Activated CD8-positive, alpha-beta memory T cell treated with anti-CD3 and anti-CD28 coated beads, Interleukin-2, amount 50 U/mL, for 24 hours (primary cell): ENCODE data around the gene GAB1.

Experiments used
- DNase-seq: peaks from one replicate; pipeline ENCODE4 v3.0.0-alpha.2; 2020; ENCODE audit errors: extremely low read depth

GAB1 gene

DNA sequence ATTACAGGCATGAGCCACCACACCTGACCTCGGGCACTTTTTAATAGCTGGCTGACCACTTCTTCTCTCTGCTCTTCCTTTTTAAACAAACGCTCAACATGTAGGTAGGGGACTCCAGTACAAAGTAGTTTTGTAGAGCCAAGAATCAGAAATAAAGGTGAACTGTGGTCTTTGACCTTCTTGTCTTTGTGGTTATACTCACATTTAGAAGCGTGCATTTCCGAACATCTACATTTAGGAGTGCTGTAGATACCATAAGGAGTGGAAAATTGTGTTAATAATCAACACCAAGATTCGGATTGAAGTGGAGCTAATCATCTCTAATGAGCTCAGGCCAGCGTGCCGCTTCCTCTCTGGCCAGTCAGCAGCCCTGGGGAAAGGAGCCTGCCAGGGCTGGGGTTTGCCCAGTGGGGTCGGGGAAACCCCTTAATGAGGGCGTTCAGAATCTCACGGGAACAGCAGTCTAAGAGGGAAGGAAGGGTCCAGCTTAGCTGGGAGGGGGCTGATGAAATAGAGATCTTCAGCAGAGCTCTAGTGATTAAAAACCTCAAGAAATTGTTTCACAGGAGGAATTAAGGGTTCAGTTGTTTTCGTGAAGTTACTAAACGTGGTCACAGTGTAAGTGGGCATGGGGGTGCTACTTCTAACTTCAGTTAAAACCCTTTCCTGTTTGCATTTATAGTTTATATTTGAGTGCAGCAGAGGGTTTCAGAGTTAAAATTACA is 81.2 kb downstream of the GAB1 start:
- DNase-seq, result no peak

DNA sequence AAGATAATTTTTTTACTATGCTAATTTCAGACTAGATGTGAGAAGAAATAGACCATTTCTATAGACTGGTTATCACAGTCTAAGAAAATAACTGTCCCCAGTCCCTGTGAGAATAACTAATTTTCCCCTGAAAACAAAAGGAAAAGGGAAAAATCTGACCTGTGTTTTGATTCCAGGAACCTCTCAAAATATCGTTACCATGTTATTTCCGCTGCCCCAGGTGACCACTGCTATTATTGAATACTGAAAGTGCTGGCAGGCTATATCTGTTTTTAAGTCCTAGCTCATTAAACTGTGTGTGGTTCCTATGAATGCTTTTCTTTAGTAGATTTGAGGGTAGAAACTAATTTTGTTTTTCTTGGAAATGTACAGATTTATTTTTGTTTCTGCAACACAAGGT is 83.6 kb downstream of the GAB1 start:
- DNase-seq, result no peak

DNA sequence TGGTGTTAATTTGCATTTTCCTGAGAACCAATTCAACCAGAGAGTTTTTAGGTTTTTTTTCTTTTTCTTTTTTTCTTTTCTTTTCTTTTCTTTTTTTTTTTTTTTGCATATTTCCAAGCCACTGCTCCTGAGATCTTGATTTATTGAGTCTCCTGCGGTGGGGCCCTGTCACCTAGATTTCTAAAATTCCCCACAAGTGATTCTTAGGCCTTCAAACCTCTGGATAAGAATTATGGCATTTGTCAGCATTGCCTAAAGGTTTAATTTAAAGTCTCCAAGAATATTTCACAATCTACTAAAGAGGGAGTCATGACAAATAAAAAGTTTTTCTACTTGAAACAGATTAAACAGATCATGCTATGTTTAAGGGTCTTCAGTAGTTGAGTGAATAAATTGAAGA is 84.9 kb downstream of the GAB1 start:
- DNase-seq, result no peak

DNA sequence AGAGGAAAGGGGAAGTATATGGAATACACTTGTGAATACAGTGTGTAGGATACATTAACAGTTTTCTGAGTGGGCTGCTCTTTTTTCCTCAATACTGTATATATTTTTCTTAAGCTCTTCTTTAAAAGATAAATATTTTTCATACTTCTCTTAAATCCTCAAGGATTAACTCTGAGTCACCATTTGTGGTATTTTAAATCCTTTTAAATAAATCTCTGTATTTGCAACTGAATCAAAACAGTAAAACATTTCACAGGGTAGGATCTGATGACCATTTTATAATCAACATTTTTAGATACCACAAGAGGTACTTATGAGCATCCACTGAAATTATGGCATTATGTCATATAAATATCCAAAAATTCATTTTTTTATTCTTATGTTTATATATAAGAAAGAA is 87.6 kb downstream of the GAB1 start:
- DNase-seq, result no peak

DNA sequence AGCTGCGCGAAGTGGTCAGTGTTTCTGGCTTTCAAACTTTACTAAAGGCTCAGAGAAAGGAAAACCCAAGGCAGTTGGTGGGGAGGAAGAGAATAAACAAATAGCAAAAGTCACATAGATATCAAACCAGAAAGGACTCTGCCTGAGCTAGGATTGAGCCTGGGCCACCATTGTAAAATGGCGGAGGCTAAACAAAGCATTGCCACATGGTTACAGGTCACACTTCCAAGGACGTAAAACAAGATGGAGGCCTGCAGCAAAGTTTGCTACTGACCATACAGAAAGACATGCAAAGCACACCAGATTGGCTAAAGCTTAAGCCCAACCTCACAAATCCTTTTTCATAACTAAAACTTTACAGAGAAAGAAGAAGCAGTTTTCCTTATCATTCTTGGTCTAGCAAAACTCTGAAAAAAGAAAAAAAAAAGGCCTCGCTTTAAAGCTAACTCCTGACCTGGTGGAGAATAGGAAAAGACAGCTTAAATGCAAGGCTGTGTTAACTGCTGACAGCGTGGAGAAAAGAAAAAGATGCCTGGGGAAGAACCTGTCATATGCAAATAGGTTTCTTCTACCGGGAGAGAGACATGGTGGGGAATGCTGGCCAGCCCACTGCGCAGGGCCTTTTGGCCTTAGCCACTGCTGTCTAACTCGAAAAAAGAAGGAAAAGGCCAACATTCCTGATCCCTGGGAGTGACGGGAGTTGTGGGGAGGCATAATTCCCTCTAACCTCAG is 95.0 kb downstream of the GAB1 start:
- no peak for DNase-seq

DNA sequence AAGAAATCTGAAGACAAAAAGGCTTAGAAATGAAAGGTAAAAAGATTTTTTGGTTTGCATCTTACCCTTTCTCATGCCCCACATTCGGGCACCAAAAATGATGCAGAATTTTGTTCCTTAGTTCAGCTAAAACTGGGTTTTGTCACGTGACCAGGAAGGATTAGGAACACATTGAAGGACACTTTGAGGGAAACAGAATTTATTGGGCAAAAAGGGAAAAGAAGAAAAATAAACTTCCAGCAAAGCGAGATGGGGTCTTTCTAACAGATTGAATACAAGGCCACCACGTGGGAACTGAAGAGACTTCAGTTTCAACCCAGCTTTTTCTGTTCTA is 95.5 kb downstream of the GAB1 start:
- no peak for DNase-seq

DNA sequence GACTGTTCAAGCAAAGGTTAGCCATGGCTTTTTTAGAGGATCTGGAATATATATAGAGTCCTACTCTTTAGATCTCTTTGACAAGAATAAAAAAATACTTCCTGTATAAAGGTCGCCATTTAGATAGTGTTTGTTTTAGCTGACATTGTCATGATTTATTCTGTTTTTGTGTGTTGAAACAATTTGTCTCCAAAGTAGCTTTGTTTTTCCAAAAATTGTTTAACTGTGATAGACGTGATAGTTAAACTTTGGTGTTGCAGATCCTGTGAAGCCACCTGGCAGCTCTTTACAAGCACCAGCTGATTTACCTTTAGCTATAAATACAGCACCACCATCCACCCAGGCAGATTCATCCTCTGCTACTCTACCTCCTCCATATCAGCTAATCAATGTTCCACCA is 96.6 kb downstream of the GAB1 start:
- DNase-seq, result no peak

DNA sequence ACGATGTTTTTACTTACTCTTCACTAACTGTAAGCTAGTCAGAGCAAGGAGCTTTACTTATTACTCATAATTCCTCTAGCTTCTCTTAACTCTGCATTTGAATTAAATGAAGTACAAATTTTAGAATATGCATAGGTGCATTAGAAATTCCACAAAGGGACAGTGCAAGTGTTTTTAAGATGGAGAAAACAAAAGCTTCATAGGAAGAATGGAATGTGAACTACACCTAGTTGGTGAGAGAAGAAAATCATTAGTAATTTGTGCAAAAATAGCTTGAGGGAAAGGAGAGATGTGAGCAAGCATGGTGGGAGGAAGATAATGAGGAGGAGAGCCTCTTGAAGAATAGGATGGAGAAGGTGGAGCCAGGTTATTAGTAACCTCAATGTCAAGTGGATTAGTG is 99.3 kb downstream of the GAB1 start:
- no peak for DNase-seq

DNA sequence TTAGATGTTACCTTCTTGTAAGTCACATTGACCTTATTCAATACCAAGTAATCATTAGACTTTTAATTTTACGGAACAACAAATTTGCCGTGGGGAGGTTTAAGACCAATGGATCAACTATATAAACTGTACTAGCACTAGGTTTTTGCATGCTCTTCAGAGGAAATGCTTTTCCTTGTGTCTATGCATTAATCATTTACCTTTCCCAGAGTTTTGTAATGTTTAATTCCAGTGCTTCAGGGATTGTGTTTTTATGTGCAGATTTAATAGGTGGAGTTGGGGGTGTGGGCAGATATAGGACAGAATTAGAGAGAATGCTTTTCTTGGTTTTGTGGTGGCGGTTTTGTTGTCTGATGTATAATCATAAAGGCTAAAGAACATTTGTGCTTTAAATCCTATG is 100.8 kb downstream of the GAB1 start:
- DNase-seq, result no peak

DNA sequence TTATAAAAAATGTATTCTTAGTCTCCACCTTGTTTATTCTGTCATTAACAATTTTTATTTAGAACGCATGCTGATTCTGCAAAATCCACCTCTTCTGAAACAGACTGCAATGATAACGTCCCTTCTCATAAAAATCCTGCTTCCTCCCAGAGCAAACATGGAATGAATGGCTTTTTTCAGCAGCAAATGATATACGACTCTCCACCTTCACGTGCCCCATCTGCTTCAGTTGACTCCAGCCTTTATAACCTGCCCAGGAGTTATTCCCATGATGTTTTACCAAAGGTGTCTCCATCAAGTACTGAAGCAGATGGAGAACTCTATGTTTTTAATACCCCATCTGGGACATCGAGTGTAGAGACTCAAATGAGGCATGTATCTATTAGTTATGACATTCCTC is 101.3 kb downstream of the GAB1 start:
- DNase-seq, result no peak

DNA sequence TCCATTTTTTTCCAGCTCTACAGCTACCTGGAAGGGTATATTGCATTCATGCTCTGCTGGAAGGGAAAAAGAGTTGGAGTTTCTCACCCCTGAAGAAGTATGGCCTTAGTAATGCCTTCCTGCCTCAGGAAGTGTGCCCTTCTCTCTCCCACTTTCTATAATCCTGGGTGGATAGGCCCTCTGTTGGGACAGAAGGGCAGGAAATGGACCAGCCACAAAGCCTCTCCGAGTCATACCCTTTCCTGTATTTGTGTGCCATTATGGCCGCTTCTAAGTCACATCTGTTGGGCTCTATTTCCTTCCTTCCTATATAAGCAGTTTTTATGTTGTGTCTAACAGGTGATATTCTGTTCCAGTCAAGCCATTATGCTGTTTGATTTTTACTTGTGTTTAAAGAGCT is 102.0 kb downstream of the GAB1 start:
- DNase-seq, result no peak

DNA sequence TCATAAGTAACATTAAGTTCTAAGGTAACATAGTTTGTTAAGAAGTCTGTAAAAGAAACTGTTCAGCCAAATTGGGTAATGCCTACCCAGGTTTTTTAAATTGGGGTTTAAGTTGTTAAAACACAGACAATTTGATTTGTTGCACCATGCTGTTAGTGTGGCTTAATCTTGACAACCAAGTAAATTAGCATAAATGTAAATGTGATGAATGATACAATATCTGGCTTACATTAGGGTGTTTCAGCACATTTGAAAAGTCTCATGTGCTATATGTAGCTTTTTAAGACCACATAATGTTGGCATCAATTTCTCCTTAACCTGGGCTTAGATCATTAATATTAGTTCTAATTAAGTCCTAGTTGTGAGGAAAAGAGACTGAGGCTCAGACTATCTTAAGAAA is 104.4 kb downstream of the GAB1 start:
- DNase-seq, result no peak

DNA sequence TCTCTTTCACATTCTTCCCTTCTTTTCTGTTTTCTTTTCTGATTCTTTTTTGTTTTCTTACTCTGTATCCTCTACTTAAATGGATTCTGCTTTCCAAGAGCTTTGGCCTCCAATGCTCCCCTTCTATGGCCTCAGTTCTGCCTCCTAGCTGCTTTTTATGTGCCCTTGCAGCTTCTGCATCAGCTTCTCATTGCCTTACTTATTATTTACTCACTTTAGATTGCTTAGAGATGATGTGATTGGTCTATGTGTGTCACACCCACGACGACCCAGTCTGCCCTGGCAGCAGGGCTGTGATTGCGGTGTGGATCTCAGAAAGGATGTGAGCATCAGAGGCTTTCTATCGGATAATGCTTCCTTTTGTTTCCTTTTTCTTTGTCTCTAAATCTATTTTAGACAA is 105.0 kb downstream of the GAB1 start:
- no peak for DNase-seq

DNA sequence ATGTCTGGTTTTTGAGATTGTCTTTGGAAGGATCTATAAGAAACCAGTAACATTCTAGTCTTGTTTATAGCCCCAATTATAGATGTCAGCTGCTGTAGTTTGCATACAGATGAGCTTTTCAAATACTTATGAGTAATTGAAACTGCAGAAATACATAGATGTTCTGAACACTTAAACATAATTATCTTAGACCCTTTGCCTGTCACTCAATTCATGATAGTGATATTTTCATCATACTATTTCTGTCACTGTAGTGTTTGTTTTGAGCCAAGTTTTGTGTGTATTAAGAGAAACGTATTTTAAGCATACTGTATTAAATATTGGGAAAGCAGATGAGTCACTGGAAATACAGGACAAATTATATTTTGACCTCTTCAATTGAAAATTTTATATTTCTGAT is 107.1 kb downstream of the GAB1 start:
- DNase-seq, result no peak

DNA sequence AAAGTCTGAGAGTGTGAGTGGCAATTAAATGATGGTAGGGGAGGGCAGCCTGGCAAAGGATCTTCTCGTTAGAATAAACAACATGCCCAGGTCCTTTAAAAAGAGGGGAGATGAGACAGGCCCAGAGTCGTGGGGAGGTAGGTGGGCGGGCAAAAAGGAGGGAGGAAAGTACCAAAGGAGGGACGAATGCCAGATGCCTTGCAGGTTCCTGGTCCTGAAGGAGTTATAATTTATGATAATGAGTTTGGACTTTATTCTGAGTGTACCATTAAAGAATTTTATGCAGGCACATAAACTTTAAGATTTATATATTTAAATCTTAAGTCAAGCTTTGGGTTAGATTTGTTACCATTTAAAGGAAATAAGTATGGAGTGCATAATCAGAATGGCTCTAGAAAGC is 114.5 kb downstream of the GAB1 start:
- no peak for DNase-seq

DNA sequence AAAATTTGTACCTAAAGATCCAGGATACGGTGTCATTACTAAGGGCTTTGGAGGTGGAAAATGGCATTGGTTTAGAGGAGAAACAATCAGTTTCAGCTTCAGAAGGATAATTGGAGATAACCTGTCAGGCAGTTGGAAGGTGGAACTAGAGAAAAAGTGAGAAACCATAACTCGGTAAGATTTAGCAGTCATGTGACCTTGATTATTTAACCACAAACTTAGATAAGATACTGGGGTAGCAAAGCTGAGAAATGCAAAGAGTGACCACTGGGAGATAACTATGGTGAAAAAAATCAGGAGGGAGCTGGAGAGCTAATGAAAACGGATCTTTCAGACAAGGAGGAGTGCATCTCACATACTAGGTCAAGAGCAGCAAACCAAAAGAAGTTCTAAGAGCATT is 118.5 kb downstream of the GAB1 start:
- DNase-seq, result no peak

DNA sequence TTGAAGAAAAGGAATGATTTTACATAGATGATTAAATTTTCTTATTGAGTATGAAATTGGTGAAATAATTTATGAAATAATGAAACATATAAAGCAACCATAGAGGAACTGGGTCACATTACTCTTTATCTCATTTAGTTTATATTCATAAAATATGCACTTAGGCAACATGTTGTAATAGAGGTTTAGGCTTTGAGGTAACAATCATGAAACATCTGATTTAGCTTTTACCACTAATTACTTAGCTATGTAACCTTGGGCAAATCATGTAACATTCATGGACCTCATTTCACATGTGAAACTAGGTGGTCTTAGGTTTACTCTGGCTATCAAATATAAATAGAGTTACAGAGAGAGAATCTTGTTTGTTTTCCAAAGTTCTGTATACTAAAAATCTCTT is 122.3 kb downstream of the GAB1 start:
- no peak for DNase-seq

DNA sequence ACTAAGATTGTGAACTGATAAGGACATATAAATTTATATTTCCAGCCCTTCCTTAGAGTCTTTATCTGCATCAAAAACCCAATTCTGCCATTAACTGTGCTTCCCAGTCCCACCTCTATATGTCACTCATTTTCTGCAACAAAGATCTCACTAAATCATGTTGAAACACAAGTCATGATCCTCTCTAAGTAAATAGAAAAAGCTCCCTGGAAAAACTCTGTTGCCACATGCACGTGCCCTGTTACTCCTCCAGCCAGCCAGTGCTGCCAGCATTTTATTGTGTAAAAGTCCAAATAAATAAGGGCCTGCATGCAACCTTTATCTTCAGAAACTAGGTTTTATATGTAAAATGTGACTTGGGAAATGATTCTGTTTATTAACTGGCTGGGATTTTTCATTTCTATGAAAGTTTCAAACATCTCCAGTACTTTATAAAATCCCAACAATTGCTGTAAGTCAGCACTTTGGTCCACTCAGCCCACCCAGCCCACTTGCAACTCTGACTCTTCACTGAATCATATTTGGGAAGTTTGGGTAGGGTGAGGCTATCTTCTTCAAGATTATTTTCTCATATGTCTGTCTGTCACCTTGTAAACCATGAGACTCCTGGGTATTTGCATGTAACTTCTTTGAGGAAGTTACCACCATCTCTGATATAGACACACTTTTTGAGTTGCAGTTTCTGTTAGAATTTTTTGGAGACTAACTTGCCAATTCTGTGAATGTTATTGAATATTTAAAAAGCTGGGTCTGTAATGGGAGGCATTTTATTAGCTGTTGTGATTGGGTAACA is 136.9 kb downstream of the GAB1 start:
- no peak for DNase-seq

DNA sequence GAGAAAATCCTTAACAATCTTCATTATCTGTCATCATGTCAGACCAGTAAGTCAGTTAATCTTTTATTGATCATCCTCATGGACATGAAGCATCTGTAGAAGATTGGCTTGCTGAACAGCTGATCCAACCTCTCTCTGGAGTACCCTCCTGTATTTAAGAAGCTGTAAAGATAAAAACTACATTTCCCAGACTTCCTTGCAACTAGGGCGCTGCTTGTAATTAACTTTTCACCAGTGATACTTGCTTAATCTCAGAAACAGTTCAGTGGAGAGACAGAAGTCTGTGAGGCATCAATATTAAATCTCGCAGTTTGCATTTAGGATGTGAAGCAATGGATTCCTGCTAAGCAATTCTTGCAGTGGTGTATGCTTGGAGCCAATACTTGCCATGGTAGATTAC is 140.8 kb downstream of the GAB1 start:
- no peak for DNase-seq

DNA sequence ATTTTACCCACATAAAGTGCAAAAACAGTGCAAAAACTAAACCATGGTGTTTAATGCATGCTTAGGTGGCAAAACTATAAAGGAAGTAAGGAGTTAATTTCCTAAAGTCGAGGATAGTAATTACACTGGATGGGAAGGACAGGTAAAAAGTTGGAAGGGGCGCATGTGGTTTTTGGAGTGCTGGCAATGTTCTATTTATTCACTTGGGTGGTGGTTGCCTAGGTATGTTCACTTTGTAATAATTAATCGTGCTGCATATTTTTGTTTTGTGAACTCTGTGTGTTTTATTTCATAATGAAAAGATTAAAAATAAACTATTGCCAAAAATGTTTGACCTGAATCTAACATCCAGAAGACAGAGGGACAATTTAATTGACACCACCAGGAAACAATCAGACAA is 144.7 kb downstream of the GAB1 start:
- DNase-seq, result no peak

DNA sequence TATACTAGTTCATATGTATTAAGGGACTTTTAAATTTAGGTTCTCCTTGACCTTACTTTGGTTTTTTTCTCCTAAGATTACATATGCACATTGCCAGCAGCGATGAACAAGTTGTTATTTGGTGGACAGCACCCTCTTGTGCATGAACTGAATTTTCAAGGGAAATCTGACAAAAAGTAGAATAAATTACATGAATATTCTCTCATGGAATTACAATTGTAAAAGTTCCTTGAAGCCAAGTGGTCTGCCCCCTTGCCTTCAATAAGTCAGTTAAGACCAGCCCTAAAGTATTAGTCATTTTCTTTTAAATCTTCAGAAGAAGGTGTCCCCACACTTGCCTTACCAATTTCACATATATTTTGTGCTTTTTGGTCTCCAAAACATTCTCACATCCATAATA is 146.2 kb downstream of the GAB1 start:
- DNase-seq, result no peak

DNA sequence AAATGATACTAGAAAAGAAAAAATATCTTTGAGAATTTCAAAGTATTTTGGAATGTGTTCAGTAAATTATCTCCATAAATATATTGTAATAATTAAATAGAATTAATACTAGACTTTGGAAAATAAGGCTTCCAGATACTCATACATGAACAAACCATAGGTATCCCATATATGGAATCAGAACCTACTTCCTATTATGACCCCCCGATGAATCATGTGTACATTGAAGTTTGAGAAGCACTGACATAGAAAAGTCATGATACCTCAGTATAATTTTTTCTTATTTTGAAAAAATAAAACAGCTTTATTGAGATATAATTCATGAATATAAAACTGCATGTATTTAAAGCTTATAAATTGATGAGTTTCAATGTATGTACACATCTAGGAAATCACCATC is 149.6 kb downstream of the GAB1 start:
- DNase-seq, result no peak

DNA sequence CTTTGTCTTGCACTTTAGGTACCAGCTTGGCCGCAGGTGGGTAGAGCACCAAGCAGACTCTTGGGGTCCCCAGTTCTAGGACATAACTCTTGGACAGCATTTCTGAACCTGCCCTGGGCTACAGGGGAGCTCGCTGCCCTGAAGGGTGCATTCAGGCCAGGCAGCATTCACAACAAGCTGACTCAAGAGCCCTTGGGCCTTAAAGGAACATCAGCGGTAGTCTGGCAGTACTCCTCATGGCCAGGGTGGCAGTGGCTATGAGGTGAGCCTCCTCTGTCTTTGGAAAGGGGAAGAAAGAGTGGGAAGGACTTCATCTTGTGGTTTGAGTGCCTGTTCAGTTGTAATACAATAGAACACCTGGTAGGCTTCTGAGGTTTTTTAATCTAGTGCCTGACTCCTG is 152.0 kb downstream of the GAB1 start:
- no peak for DNase-seq
